ENCODE measurements around the gene SHF. TPM values are rescaled to one million over a fixed set of nuclear protein-coding genes. Genes with fewer than 3 reads are reported as not detected.
"Not testable (repeated sequence)": the region's sequence is repeated elsewhere in the genome, so short reads cannot be mapped to it uniquely, and the experiment has no call there.

The SHF gene
- total RNA-seq, 2 experiments from 2014 or later, result 11.8 to 12.5 TPM

DNA sequence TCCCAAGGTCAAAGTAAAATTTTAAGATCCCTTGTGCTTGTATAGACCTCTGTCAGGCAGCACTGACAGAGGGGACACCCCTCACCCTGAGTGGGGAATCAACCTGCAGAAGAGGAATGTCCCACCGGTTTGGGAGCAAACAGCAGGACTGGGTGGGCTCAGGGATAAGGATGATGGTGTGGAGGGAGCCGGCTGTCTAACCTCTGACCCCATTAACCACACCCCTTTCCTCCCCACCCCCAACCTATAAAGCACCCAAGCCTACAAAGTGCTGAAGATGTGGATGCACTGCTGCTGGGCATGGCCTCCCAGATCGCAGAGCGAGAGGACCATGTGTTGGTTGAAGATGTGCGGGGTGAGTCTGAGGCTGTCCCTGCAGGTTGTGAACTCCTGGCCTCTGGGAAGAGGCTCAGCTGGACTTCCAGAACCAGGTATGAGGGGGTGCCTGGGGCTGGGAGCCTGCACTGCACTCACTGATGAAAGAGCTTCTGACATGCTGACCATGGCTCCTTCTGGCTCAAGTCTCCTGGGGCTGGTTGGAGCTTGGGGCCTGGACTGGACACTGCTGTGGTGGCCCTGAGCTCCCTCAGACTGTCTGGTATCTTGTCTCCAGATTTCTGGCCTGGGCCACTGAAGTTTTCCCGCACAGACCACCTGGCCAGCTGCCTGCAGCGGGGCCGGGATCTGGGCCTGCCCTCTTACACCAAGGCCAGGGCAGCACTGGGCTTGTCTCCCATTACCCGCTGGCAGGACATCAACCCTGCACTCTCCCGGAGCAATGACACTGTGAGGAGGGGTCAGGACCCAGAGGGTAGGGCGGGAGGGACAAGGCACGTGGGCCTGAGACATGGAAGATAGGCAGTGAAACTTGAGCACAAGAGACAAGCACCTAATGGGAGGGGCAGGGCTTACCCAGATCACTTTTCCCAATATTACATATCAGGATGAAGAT is 48.7 kb downstream of the SHF start:
- H3K36me3 Mint-ChIP-seq, result no peaks in the 10 kb centered on the region
- peaks cover 12% of the 10 kb centered on the region for H3K4me1 Mint-ChIP-seq (ENCODE audit: low read depth)
- ChIA-PET POLR2A (interaction anchor here (0.7 kb wide), 1 partner anchor 13 kb away, joined by 3 read pairs; no protein-coding TSS in a partner anchor), CTCF (interaction anchor here (1.3 to 1.9 kb wide), 3 partner anchors 13 to 21 kb away, joined by 4 to 7 read pairs (median 5); no protein-coding TSS in a partner anchor)
- H3K9me3 Mint-ChIP-seq, result no peaks in the 10 kb centered on the region
- no peak overlapping the region for H3K4me3 Mint-ChIP-seq
- no peak for DNase-seq
- H3K27ac Mint-ChIP-seq, result no peak overlapping the region
- peaks cover 19% of the 10 kb centered on the region for H3K27me3 Mint-ChIP-seq
- intact Hi-C loops (cut with micrococcal nuclease), result no loop called here

DNA sequence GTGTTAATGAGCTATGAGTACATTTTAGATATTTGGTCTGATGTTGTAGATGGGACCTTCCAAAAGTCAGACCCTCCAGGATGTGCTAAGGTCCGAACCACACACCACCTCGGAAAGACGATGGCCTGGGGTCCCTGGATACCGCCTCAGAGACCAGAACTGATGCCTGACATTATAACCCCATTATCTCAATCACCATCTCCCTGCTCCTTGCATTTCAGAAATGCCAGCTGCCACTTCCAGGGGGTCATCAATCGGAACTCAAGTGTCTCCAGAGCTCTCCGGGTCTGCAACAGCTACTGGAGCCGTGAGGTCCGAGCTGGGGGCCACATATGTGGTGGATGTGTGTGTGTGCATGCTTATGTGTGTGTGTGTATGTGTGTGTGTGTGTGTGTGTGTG is 50.1 kb downstream of the SHF start:
- H3K9me3 Mint-ChIP-seq, result no peaks in the 10 kb centered on the region
- POLR2A ChIA-PET, result interaction anchor here (0.6 kb wide), 2 partner anchors 24 to 27 kb away, joined by 3 to 4 read pairs; no protein-coding TSS in a partner anchor

DNA sequence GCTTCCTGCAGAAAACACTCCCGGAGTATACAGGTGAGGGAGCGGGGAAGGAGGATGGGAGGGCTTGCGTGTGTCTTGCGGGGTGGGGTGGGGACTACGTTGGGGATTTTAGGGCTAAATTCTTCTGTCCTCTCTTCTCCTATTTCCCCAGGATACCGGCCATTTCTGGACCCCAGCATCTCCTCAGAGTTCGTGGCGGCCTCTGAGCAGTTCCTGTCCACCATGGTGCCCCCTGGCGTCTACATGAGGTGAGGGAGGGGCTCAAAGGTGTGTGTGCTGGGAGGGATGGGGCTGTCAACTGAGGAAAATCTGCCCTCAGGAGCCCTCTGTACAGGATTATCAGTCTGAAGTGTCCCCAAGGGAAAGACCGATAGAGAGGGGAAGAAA is 51.4 kb downstream of the SHF start:
- POLR2A ChIA-PET, result no interaction called here

More for the DNA sequence above, 50.1 kb downstream of the SHF start:
- DNase-seq, result no peak
- Mint-ChIP-seq H3K4me3 (no peak overlapping the region), H3K4me1 (ENCODE audit: low read depth) (peaks cover 12% of the 10 kb centered on the region), H3K36me3 (no peaks in the 10 kb centered on the region), H3K27me3 (peaks cover 26% of the 10 kb centered on the region), H3K27ac (no peak overlapping the region)
- CTCF ChIA-PET, result interaction anchor here (0.6 to 1.9 kb wide), 5 partner anchors 9 to 25 kb away, joined by 3 to 7 read pairs (median 4); no protein-coding TSS in a partner anchor
- intact Hi-C loops (cut with micrococcal nuclease), result no loop called here

DNA sequence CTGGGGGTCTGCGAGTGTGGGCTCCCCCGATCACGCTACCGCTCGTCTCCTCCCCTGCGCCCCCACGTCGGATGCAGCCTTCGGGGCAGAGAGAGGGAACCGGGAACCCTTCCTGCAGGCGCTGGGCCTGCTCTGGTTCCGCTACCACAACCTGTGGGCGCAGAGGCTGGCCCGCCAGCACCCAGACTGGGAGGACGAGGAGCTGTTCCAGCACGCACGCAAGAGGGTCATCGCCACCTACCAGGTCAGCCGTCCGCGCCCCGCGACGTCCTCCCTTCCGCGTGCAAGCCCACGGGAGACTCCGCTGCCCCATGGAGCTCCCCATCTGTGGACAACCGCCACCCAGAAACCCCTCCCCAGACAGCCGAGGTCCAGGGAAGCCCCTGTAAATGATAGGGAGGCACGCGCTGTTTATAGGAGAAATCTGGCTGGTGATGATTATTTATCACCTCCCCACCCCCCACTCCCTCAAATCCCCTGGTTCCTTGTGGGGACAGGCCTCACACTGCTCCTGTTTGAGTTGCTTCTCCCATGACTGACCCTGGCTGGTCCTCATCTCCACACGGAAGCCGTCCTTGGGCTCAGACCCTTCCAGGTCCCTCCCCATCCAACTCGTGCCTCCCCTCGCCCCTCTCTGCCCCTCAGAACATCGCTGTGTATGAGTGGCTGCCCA is 51.9 kb downstream of the SHF start:
- H3K36me3 Mint-ChIP-seq; DNase-seq; H3K27ac Mint-ChIP-seq; intact Hi-C loops (cut with micrococcal nuclease); POLR2A ChIA-PET; H3K9me3 Mint-ChIP-seq: not testable (repeated sequence)
- CTCF ChIA-PET, result interaction anchor here (1.0 to 7.9 kb wide), 3 partner anchors 16 to 87 kb away, joined by 3 to 65 read pairs (median 3); no protein-coding TSS in a partner anchor
- H3K4me3 Mint-ChIP-seq, result peak overlapping the region; percentile 16
- peaks cover 12% of the 10 kb centered on the region for H3K4me1 Mint-ChIP-seq (ENCODE audit: low read depth)
- peaks cover 28% of the 10 kb centered on the region for H3K27me3 Mint-ChIP-seq

More for the DNA sequence above, 51.4 kb downstream of the SHF start:
- no peak overlapping the region for H3K27ac Mint-ChIP-seq
- intact Hi-C loops (cut with micrococcal nuclease), result no loop called here
- peak overlapping the region; percentile 16 for H3K4me3 Mint-ChIP-seq
- H3K36me3 Mint-ChIP-seq, result no peaks in the 10 kb centered on the region
- peaks cover 28% of the 10 kb centered on the region for H3K27me3 Mint-ChIP-seq
- no peak for DNase-seq
- H3K9me3 Mint-ChIP-seq, result no peaks in the 10 kb centered on the region
- CTCF ChIA-PET, result interaction anchor here (1.0 to 7.9 kb wide), 2 partner anchors 17 to 86 kb away, joined by 3 to 65 read pairs; no protein-coding TSS in a partner anchor
- peaks cover 12% of the 10 kb centered on the region for H3K4me1 Mint-ChIP-seq (ENCODE audit: low read depth)

DNA sequence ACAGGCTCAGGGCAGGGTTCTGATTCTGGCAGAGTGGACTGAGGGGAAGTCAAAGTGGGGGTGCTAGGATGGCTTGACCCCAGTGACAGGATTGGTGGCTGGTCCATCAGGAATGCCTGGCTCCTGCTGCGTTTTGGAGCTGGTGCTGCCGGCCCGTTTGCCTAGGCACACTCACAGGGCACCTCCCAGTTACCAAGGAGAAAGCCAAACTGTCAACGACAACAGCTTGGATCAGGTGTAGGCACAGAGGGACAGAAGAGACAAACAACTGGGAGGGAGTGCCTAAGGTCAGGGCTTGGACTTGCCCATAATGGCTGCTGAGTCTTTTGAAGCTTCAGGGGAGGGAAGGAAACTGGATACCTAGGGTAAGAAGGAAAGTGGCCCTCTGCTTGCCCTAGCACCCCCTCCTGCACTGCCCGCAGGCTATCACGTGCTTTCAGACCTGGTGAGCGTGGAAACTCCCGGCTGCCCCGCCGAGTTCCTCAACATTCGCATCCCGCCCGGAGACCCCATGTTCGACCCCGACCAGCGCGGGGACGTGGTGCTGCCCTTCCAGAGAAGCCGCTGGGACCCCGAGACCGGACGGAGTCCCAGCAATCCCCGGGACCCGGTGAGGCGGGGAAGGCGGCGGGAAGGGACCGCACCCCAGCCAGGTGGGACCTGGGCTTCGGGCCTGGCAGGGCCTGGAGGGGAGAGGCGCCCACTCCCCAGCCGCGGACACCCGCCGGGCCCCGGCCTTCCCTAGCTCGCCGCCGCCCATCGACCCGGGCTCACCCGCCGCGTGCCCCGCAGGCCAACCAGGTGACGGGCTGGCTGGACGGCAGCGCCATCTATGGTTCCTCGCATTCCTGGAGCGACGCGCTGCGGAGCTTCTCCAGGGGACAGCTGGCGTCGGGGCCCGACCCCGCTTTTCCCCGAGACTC is 52.8 kb downstream of the SHF start:
- ChIA-PET POLR2A (no interaction called here), CTCF (interaction anchor here (0.7 to 7.9 kb wide), 5 partner anchors 8 to 320 kb away, joined by 3 to 65 read pairs (median 3); no protein-coding TSS in a partner anchor)
- no peaks in the 10 kb centered on the region for H3K36me3 Mint-ChIP-seq
- H3K4me3 Mint-ChIP-seq, result peak overlapping the region; percentile 49
- H3K27me3 Mint-ChIP-seq, result peaks cover 33% of the 10 kb centered on the region
- intact Hi-C loops (cut with micrococcal nuclease), result no loop called here
- H3K27ac Mint-ChIP-seq, result no peak overlapping the region
- H3K4me1 Mint-ChIP-seq (ENCODE audit: low read depth), result peaks cover 12% of the 10 kb centered on the region
- DNase-seq, result peak; percentile 43
- no peaks in the 10 kb centered on the region for H3K9me3 Mint-ChIP-seq

DNA sequence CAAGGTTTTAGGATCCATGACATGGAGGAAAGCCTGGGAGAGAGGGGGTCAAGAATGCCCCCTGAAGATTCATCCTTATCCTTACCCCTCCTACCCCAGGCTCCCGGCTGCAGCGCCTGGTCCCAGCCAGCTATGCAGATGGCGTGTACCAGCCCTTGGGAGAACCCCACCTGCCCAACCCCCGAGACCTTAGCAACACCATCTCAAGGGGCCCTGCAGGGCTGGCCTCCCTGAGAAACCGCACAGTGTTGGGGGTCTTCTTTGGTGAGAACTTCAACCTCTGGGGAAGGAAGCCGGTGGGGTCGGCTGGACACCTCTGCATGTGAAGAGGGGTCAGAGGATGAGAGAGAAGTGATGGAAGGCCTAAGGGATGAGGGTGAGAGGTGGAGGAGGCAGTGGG is 53.7 kb downstream of the SHF start:
- H3K27me3 Mint-ChIP-seq, result peaks cover 34% of the 10 kb centered on the region
- H3K4me1 Mint-ChIP-seq (ENCODE audit: low read depth), result peaks cover 12% of the 10 kb centered on the region
- H3K36me3 Mint-ChIP-seq, result no peaks in the 10 kb centered on the region
- POLR2A ChIA-PET, result interaction anchor here (1.3 kb wide), 1 partner anchor 29 kb away, joined by 3 read pairs; no protein-coding TSS in a partner anchor
- no peaks in the 10 kb centered on the region for H3K9me3 Mint-ChIP-seq
- CTCF ChIA-PET, result interaction anchor here (7.9 kb wide), 1 partner anchor 14 kb away, joined by 65 read pairs; no protein-coding TSS in a partner anchor
- no peak overlapping the region for H3K4me3 Mint-ChIP-seq
- no peak overlapping the region for H3K27ac Mint-ChIP-seq
- no peak for DNase-seq
- intact Hi-C loops (cut with micrococcal nuclease), result no loop called here

DNA sequence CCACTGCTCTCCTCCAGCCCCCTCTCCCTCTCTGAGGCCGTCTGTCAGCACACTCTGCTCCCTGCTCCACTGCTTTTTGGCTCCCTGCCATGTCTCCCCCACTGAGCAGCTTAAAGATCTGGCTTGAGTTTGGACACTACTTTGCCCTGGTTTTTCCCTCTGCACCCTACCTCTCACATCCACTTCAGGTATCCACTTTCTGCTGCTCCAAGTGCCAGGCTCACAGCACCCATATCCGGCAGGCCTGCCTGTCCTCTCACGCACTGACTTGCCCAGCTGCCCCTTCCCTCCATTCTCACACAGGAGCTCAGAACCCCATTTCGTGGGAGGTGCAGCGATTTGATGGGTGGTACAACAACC is 54.2 kb downstream of the SHF start:
- Mint-ChIP-seq H3K27ac (no peak overlapping the region), H3K9me3 (no peaks in the 10 kb centered on the region), H3K27me3 (peaks cover 39% of the 10 kb centered on the region), H3K36me3 (no peaks in the 10 kb centered on the region), H3K4me3 (no peak overlapping the region), H3K4me1 (ENCODE audit: low read depth) (peaks cover 12% of the 10 kb centered on the region)
- ChIA-PET POLR2A (interaction anchor here (0.5 to 1.3 kb wide), 2 partner anchors 30 to 807 kb away, joined by 3 read pairs; no protein-coding TSS in a partner anchor), CTCF (interaction anchor here (1.4 to 7.9 kb wide), 2 partner anchors 11 to 14 kb away, joined by 3 to 65 read pairs; no protein-coding TSS in a partner anchor)
- no peak for DNase-seq
- intact Hi-C loops (cut with micrococcal nuclease), result loop anchor here (2.0 kb wide), 1 partner anchor 15 kb away; no protein-coding TSS in a partner anchor

DNA sequence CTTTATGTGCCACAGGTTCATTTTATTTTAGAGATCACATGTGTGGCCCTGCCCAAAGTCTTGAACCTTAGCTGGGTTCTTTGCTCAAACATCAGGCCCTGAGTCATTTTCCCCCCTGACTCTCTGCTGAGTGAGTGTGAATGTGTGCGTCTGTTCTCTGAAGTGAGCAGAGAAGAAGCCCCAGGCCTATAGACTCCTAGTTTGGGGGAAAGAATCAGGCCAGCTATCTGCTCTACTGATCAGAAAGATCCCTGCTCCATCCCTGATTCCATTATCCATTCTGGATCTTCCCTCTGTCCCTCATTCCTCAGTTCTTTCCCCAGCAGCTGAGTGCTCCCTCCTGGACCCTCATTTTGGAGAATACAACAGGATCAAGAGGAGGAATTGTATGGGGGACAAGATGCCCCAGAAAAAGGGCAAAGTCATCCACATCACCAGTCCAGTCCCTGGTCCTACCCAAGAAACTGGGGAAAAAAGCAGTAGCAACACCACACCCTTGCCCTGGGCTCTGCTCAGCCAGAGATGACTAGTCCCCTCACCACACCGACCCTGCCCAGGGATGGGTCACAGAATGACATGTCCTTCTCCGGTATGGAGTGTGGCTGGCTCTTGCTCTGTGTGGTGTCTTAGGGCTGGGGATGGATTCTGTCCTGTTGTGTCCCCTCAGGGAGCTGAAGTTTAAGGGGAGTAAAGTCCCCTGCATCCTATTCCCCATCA is 54.8 kb downstream of the SHF start:
- Mint-ChIP-seq H3K4me1 (ENCODE audit: low read depth) (peaks cover 12% of the 10 kb centered on the region), H3K36me3 (no peaks in the 10 kb centered on the region), H3K9me3 (no peaks in the 10 kb centered on the region), H3K27ac (no peak overlapping the region), H3K27me3 (peaks cover 43% of the 10 kb centered on the region), H3K4me3 (no peak overlapping the region)
- ChIA-PET POLR2A (interaction anchor here (0.5 to 1.3 kb wide), 2 partner anchors 31 to 806 kb away, joined by 3 read pairs; no protein-coding TSS in a partner anchor), CTCF (interaction anchor here (0.8 to 7.9 kb wide), 3 partner anchors 10 to 17 kb away, joined by 3 to 65 read pairs (median 3); no protein-coding TSS in a partner anchor)
- DNase-seq, result no peak
- intact Hi-C loops (cut with micrococcal nuclease), result loop anchor here (2.0 kb wide), 1 partner anchor 14 kb away; no protein-coding TSS in a partner anchor

DNA sequence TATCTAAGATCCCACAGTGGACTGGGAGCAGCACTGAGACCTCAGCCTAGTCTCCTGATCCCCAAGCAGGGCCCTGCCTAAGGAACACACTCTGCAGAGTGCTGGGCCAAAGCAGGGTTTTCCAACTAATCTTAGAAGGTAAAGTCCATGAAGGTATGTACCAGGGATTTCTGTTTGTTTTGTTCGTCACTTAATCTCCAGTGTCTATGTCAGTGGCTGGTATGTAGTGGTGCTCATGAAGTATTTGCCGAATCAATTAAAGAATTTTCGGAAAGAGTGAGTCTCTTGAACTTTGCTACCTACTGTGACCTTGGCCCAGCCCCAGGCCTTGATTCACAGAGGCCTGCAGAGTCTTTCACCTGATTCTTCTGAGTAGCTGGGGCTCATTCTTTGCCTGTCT is 56.3 kb downstream of the SHF start:
- H3K4me1 Mint-ChIP-seq (ENCODE audit: low read depth), result peaks cover 10% of the 10 kb centered on the region
- ChIA-PET POLR2A (no interaction called here), CTCF (interaction anchor here (1.2 to 7.9 kb wide), 2 partner anchors 12 to 31 kb away, joined by 4 to 65 read pairs; no protein-coding TSS in a partner anchor)
- H3K36me3 Mint-ChIP-seq, result no peaks in the 10 kb centered on the region
- no peaks in the 10 kb centered on the region for H3K9me3 Mint-ChIP-seq
- no peak overlapping the region for H3K27ac Mint-ChIP-seq
- H3K4me3 Mint-ChIP-seq, result no peak overlapping the region
- intact Hi-C loops (cut with micrococcal nuclease), result no loop called here
- no peak for DNase-seq
- H3K27me3 Mint-ChIP-seq, result peaks cover 46% of the 10 kb centered on the region

DNA sequence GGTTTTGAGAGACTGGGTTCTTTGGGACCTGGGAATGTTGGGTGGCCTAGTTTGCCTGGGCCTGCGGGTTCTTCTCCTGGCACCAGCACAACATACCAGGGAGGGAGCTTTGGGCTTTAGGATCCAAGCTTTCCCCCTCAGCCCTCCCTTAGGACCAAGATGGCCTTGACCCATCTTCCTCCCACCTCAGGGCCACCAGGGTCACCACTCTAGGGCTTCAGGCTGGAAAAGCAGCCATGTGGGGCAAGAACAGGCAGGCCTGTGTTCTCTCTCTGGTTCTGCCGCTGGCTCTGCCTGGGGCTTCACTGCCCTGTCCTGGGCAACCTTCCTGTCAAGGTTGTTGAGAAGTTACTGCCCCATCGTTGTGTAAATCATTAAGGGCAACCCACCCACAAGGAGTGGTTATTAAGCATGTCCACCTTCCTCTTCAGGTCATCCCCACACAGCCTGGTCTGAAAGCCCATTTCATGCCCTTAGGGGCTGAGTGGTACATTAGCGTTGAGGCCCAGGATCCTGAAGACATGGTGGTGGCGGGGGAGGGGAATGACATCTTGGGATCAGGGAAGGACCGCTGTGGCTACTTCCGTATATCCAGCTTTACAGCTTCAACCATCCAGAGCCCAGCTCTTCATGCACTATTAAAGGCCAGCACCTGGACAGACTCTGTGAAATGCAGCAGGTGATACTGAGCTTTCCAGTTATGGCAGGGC is 57.3 kb downstream of the SHF start:
- H3K27ac Mint-ChIP-seq, result no peak overlapping the region
- peaks cover 50% of the 10 kb centered on the region for H3K27me3 Mint-ChIP-seq
- H3K9me3 Mint-ChIP-seq, result no peaks in the 10 kb centered on the region
- POLR2A ChIA-PET, result no interaction called here
- H3K36me3 Mint-ChIP-seq, result no peaks in the 10 kb centered on the region
- peaks cover 5% of the 10 kb centered on the region for H3K4me1 Mint-ChIP-seq (ENCODE audit: low read depth)
- CTCF ChIA-PET, result interaction anchor here (1.2 to 7.9 kb wide), 3 partner anchors 11 to 32 kb away, joined by 3 to 65 read pairs (median 4); no protein-coding TSS in a partner anchor
- no peak overlapping the region for H3K4me3 Mint-ChIP-seq
- DNase-seq, result no peak
- intact Hi-C loops (cut with micrococcal nuclease), result no loop called here
